HG03196 (cell line): ENCODE results near the gene DNAJB11.
"Not testable (repeated sequence)": the region's sequence is repeated elsewhere in the genome, so short reads cannot be mapped to it uniquely, and the experiment has no call there.

Experiments
- ATAC-seq: cut with Tn5 transposase; IDR thresholded peaks from one replicate; pipeline ENCODE4 v1.9.1; 2021; ENCODE audit not compliant: unreplicated experiment

Gene DNAJB11

DNA sequence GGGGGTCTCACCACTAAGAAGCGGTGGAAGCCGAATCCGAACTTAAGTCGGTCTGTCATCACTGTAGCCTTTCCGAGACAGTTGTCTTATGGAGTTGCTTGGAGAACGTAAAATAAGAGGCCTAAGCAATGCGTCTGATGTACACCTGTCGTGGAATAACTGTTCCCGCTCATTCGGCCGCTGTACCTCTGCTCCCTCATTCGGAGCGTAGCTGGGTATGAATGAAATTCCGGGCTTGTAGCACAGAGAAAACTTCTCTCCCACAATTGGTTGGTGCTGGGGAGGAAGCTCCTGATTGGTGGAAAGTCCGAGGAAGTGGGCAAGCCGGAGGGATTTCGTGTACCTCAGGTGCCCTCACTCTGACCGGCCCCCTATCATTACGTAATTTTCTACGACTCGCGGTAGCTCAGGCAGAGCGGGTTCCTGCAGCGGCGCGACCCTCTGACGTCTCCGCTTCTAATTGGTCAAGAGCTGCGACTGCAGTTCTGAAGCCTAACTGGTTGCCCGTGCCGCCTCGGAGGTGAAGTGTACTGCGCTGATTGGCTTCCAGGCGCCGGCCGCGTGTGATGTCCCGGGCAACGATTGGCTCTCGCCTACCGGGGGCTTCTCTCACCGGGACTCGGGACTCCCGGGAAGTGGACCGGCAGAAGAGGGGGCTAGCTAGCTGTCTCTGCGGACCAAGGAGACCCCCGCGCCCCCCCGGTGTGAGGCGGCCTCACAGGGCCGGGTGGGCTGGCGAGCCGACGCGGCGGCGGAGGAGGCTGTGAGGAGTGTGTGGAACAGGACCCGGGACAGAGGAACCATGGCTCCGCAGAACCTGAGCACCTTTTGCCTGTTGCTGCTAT lies at the start of gene DNAJB11:
Gene DNAJB11 (plus strand): TSS at position 625 of the 845 bp plus-strand sequence. CDS start 178 bp downstream, at position 803.
- peak; percentile 86 for ATAC-seq

- peak; percentile 54 for ATAC-seq
Measured at GRCh38 chr3:186520957-186521842, 49.3 kb upstream of the DNAJB11 start.

DNA sequence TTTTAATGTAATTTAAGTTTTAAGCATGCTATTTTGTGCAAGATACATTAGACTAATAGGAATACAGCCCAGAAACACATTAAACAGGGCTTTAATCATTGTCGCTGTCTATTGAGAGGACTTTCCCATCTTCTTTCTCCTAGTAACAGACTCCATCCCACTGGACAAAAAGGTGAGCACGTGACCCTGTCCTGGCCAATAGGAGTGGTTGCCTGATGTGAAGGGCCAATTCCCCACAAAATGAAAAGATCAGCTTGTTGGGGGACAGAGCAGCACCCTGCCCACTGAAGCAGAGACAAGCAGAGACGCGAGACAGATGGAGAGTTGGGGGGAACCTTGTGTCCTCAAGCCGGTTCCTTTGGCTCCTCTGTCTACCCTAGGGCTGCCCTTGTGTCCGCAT lies 47.5 kb upstream of the DNAJB11 start:
- ATAC-seq = no peak

DNA sequence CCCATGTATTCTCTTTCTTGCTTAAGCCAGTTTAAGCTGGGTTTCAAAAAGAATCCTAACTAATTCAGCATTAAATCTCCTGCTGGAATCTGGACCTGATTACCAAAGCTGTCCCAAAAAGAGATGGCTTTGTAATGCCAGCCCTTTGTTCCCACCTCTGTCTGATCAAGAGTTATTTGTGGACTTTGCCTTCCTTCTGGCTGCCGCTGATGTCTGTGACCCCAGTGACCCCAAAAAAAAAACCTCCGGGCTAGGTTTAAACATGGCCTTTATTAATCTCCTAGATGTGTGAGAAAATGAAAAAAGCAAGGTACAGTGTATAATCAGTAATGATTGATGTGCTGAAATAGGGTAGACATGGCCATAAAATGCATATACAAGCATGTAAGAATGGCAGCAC lies 47.1 kb upstream of the DNAJB11 start:
- ATAC-seq = no peak

GRCh38 chr3:186524616-186525015 lies 45.9 kb upstream of the DNAJB11 start:
- no peak for ATAC-seq

DNA sequence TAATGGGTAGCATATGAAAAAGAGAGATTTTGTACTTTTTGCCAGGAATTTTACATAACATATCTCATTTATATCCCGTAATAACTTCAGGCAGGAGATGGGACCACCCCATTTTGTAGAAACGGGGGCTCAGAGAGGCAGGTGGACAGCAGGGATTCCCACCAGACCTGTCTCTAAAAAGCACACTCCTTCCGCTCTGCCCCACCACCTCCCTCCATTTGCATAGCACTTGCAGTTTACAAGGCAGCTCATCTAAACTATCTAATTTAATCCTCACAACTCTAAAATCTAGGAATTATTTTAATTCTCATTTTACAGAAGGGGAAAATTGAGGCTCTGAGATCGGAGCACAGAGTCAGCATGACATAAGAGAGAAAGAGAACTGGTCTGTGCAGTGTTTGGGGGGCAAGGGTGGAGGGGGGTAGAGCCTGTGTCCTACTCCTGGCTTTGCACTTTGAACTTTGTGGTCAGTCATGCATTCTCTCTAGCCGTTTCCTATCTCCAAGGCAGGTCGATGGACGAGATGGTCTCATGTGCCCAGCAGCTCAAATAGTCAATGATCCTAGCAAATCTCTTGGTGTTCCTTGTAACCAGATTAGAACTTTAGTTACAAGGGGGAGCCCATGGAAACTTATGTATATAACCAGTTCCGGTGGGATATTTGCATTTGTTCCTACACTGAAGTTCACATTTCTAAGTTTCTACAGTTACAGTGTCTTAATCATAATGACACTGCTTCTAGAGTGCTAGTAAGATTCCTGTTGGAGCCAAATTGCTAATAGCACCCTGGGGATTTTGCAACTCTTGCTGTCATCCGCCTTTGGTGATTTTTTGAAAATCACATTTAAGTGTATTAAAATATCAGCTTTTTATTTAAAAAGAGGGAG lies 44.9 kb upstream of the DNAJB11 start:
- peak; percentile 20 for ATAC-seq

GRCh38 chr3:186526256-186526606 lies 44.3 kb upstream of the DNAJB11 start:
- peak; percentile 42 for ATAC-seq

GRCh38 chr3:186529201-186529999 lies 41.1 kb upstream of the DNAJB11 start:
- ATAC-seq = no peak

DNA sequence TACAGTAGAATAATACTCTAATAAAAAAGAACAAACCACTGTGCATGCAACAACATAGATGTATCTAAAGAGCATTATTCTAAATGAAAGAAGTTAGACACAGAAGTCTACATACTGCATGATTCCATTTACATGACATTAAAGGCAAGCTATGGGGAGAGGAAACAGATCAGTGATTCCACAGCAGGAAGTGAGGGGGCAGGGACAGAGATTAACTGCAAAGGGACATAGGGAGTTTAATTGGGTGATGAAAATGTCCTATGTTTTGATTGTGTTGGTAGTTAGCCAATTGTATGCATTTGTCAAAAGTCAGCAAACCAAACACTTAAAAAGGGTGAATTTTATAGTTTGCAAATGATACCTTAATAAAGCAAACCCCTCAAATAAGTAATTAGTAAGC lies 40.1 kb upstream of the DNAJB11 start:
- no peak for ATAC-seq

GRCh38 chr3:186531694-186532093 lies 38.8 kb upstream of the DNAJB11 start:
- ATAC-seq = not testable (repeated sequence)

- ATAC-seq = peak; percentile 62
Measured at GRCh38 chr3:186532598-186533072, 37.9 kb upstream of the DNAJB11 start.

DNA sequence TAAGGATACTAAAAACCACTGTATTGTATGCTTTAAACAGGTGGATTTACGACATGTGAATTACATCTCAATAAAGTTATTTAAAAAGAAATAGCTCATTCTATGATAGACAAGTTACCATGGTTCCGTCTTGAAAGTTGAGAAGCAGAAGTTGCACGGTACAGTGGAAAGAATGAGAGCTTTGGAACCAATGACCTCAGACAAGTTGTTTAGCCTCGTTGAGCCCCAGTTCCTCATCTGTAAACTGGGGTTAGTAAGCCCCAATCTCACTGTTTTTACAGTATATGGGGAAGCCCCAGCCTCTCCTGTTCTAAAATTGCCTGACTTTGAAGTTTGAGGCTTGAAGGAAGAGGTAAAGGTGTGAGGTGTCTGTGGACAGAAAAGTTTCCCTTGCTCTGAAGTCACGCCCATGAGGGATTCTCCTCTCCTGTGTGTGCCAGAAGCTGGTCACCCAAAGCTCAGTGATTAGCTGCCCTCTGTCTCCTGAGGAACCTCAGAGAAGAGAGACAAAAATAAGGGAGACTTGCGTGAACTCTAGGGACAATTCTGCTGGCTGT lies 36.3 kb upstream of the DNAJB11 start:
- ATAC-seq = peak; percentile 84

DNA sequence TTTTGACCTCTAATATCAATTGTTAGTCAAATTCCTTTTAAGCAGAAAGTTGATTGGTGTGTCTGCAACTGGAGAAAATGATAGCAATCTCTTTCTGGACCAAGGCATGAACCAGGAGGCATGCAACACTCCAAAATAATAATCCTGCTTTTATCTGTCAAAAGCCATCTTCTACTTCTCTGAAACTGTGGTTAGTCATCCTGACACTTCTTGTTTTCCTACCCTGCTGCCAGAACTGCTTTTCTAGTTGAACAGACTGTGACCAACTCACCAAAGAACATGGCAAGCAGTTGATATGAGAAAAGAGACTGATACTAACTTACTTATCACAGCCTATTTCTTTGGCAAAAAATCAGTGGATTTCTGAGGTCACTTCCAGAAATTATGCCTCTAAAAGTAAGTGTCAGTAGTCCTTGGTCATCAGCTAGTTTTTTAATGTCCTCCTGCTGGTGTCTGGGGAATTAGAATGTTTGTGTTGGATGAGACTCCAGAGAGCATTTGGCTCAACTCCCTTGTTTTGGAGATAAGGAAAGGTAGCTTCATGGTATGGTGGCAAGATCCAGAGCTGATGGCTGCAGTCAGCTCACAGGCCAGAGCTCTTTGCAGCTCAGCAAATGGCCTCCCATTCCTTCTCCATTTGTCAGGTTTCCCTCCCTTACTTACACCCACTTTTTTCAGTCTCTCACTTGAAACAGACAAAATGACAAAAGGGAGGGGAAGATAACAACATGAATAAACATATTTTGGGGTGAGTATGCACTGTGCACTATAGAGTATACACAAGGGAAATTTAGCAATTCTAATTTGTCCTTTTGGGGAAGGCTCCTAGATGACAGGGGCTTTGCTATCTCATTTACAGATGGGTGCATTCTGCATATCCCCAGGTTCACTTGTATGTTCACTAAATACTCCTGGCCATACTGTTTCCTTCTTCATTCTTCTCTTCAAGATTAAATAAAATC lies 33.4 kb upstream of the DNAJB11 start:
- no peak for ATAC-seq

DNA sequence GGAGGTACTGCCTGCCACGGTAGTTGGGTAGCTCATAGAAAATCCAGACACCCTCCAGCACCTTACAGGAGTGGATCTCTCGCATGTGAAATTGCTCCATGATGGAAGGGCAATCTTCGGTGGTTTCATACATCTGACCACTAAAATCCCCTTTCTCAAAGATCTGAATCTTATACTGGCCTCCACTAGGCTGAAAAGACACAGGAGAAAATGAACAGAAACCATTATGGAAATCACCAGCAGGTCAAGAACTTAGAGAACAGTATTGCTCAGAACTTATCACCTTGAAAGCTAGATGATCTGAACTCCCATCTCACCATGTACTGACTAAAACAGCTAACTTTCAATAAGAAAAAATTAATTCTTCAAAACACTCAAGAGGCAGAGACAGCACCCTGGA lies 31.7 kb upstream of the DNAJB11 start:
- ATAC-seq = no peak

- ATAC-seq = peak; percentile 53
Measured at GRCh38 chr3:186540221-186540834, 30.2 kb upstream of the DNAJB11 start.

DNA sequence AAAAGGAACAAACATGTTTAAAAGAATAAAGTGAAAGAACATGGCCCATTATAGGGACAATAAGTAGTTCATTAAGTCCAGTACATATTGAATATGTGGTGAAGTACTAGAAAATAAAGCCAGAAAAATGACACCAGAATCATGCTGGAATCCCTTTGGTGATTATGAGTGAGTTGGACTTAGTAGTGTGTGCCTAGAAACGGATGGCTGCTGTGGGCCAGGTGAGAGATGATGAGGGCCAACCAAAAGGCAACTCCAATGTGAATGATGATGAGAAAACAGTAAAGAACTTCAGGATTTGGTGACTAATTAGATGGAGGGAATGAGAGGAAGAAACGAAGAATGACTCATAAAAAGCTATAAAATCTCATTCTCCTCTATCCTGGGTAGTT lies 29.7 kb upstream of the DNAJB11 start:
- no peak for ATAC-seq

- ATAC-seq = no peak
Measured at GRCh38 chr3:186544281-186544680, 26.2 kb upstream of the DNAJB11 start, which contains the start of gene CRYGS. CRYGS (minus strand) TSS chr3:186544380; CDS start chr3:186544326, 54 bp downstream.

- no peak for ATAC-seq
Measured at GRCh38 chr3:186549497-186549896, 21.0 kb upstream of the DNAJB11 start.
